Activated T-cell treated with anti-CD3 and anti-CD28 coated beads for 48 hours (primary cell): ENCODE data around the gene FMN1.

ENCODE experiments used
- DNase-seq: peaks from one replicate; pipeline ENCODE4 v3.0.0-alpha.2; 2020; ENCODE audit warnings: low read depth

The FMN1 gene

GRCh38 chr15:33154351-33155166, 40.0 kb downstream of the FMN1 start:
- DNase-seq: no peak

GRCh38 chr15:33153548-33153947, 41.0 kb downstream of the FMN1 start:
- DNase-seq: no peak

GRCh38 chr15:33152502-33153109, 41.9 kb downstream of the FMN1 start:
- DNase-seq: no peak

- no peak for DNase-seq
These were observed 43.5 kb downstream of the FMN1 start for GRCh38 chr15:33150971-33151370.

- DNase-seq: no peak
These were observed 44.0 kb downstream of the FMN1 start for GRCh38 chr15:33150431-33150941.

GRCh38 chr15:33149919-33150318, 44.6 kb downstream of the FMN1 start:
- DNase-seq: no peak

- DNase-seq: no peak
These were observed 46.3 kb downstream of the FMN1 start for GRCh38 chr15:33148129-33148751.

GRCh38 chr15:33146051-33146450, 48.5 kb downstream of the FMN1 start:
- no peak for DNase-seq

- no peak for DNase-seq
These were observed 49.1 kb downstream of the FMN1 start for GRCh38 chr15:33145447-33145846.

GRCh38 chr15:33142708-33143107, 51.8 kb downstream of the FMN1 start:
- DNase-seq: no peak

- no peak for DNase-seq
These were observed 56.5 kb downstream of the FMN1 start for GRCh38 chr15:33138000-33138399.

- no peak for DNase-seq
These were observed 57.4 kb downstream of the FMN1 start for GRCh38 chr15:33137101-33137500.

GRCh38 chr15:33136353-33136752, 58.2 kb downstream of the FMN1 start:
- no peak for DNase-seq

GRCh38 chr15:33135355-33135781, 59.1 kb downstream of the FMN1 start:
- no peak for DNase-seq

GRCh38 chr15:33132722-33133345, 61.7 kb downstream of the FMN1 start:
- DNase-seq: no peak

GRCh38 chr15:33132233-33132580, 62.3 kb downstream of the FMN1 start:
- no peak for DNase-seq

- DNase-seq: no peak
These were observed 62.8 kb downstream of the FMN1 start for GRCh38 chr15:33131552-33132232.

GRCh38 chr15:33126559-33127290, 67.8 kb downstream of the FMN1 start:
- DNase-seq: peak; percentile 41

- no peak for DNase-seq
These were observed 68.5 kb downstream of the FMN1 start for GRCh38 chr15:33125894-33126537.

GRCh38 chr15:33124811-33125210, 69.7 kb downstream of the FMN1 start:
- DNase-seq: no peak

- no peak for DNase-seq
These were observed 70.2 kb downstream of the FMN1 start for GRCh38 chr15:33124279-33124678.
